ENCODE data around the gene USP43.

DNA sequence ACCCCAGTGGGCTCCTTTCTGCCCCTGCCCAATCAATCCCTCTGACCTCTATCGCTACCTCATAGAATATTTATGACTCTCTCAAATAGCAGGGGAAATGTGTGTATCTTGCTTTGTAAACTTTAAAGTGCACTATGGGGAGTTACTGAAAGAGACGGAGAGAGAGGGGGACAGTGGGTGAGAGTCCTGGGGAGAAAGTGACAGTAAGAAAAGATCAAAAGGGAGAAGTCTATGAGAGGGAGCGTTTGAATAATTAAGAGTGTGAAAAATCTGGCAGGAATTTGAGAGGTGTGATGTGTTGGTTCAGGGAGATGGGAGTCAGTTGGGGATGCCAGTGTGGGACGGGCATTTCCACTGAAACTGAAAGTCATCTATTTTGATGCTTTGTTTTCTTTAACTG, 32.6 kb downstream of the USP43 start:
- TF ChIP-seq POLR2A (IDR thresholded peaks at IDR 0.05) (no peak), CTCF (IDR thresholded peaks at IDR 0.05) (no peak)
